ENCODE data around the gene RGS7.

- TF ChIP-seq, protein P1, sequence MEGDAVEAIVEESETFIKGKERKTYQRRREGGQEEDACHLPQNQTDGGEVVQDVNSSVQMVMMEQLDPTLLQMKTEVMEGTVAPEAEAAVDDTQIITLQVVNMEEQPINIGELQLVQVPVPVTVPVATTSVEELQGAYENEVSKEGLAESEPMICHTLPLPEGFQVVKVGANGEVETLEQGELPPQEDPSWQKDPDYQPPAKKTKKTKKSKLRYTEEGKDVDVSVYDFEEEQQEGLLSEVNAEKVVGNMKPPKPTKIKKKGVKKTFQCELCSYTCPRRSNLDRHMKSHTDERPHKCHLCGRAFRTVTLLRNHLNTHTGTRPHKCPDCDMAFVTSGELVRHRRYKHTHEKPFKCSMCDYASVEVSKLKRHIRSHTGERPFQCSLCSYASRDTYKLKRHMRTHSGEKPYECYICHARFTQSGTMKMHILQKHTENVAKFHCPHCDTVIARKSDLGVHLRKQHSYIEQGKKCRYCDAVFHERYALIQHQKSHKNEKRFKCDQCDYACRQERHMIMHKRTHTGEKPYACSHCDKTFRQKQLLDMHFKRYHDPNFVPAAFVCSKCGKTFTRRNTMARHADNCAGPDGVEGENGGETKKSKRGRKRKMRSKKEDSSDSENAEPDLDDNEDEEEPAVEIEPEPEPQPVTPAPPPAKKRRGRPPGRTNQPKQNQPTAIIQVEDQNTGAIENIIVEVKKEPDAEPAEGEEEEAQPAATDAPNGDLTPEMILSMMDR (IDR thresholded peaks at IDR 0.05; ENCODE audit: low read depth, low read length), result no peak
- TF ChIP-seq EZH2phosphoT487 (IDR thresholded peaks at IDR 0.05; ENCODE audit: low read depth), result no peak
Measured at GRCh38 chr1:240999826-241000225, 357.2 kb downstream of the RGS7 start.

All from OCI-LY3 (cell line).